GM18526 (cell line): ENCODE results near the gene ZNF433.

Experiments
- POLR2A ChIP-seq: IDR thresholded peaks from 3 replicates; pipeline ENCODE4 v1.6.1; 2011; ENCODE audit not compliant: insufficient read length; ENCODE audit errors: extremely low read depth

Gene ZNF433

GRCh38 chr19:12035220-12036172 lies at the start of gene ZNF433:
ZNF433 (minus strand) TSS chr19:12035679; CDS start chr19:12035539, 140 bp downstream.
- peak; percentile 72 for TF ChIP-seq POLR2A

GRCh38 chr19:12077375-12077774 lies 41.9 kb upstream of the ZNF433 start:
- TF ChIP-seq POLR2A = no peak

GRCh38 chr19:12075538-12076139 lies 40.2 kb upstream of the ZNF433 start:
- no peak for TF ChIP-seq POLR2A

- TF ChIP-seq POLR2A = peak; percentile 92
Observed at GRCh38 chr19:12064590-12065538, 29.4 kb upstream of the ZNF433 start, which contains the start of gene ZNF844. ZNF844 (plus strand) TSS chr19:12064731; CDS start chr19:12064874, 143 bp downstream.

GRCh38 chr19:12055784-12056183 lies 20.3 kb upstream of the ZNF433 start:
- TF ChIP-seq POLR2A = no peak

- peak; percentile 94 for TF ChIP-seq POLR2A
Observed at GRCh38 chr19:12052497-12053169, 17.2 kb upstream of the ZNF433 start, which contains the start of gene ZNF878. ZNF878 (minus strand) TSS chr19:12052961; CDS start chr19:12052801, 160 bp downstream.

GRCh38 chr19:12052091-12052496 lies 16.6 kb upstream of the ZNF433 start:
- TF ChIP-seq POLR2A = no peak

- TF ChIP-seq POLR2A = no peak
Observed at GRCh38 chr19:12047868-12048267, 12.4 kb upstream of the ZNF433 start.

- TF ChIP-seq POLR2A = no peak
Observed at GRCh38 chr19:12043752-12044422, 8.4 kb upstream of the ZNF433 start.

- TF ChIP-seq POLR2A = no peak
Observed at GRCh38 chr19:12042893-12043292, 7.4 kb upstream of the ZNF433 start.

GRCh38 chr19:12034620-12035019 lies 859 bp downstream of the ZNF433 start:
- TF ChIP-seq POLR2A = no peak

- TF ChIP-seq POLR2A = no peak
Observed at GRCh38 chr19:12034198-12034597, 1.3 kb downstream of the ZNF433 start.

- no peak for TF ChIP-seq POLR2A
Observed at GRCh38 chr19:12015753-12016116, 19.7 kb downstream of the ZNF433 start.
